ENCODE data around the gene NCKAP5L. TPM values are rescaled to one million over a fixed set of nuclear protein-coding genes. Genes with fewer than 3 reads are reported as not detected.
"Not testable (repeated sequence)": the region's sequence is repeated elsewhere in the genome, so short reads cannot be mapped to it uniquely, and the experiment has no call there.

The NCKAP5L gene
- total RNA-seq, 1 donor from 2014 or later: 34.5 TPM

GRCh38 chr12:49873361-49873934 lies 45.2 kb upstream of the NCKAP5L start:
- no peaks in the 10 kb centered on the region for H3K36me3 Mint-ChIP-seq (ENCODE audit: insufficient read depth)
- TF ChIP-seq CTCF (IDR thresholded peaks at IDR 0.05; ENCODE audit: unreplicated experiment): no peak
- peaks cover 5% of the 10 kb centered on the region for H3K4me1 Mint-ChIP-seq (ENCODE audit: low read depth)
- H3K4me3 Mint-ChIP-seq (ENCODE audit: low read depth): no peak overlapping the region
- DNase-seq (ENCODE audit: low spot score, unreplicated experiment): no peak
- no peak overlapping the region for H3K27ac Mint-ChIP-seq
- H3K9me3 Mint-ChIP-seq (ENCODE audit: low read depth): peaks cover 3% of the 10 kb centered on the region
- no peaks in the 10 kb centered on the region for H3K27me3 Mint-ChIP-seq

GRCh38 chr12:49872781-49873181 lies 44.6 kb upstream of the NCKAP5L start:
- Mint-ChIP-seq H3K36me3 (ENCODE audit: insufficient read depth) (no peaks in the 10 kb centered on the region), H3K27me3 (peaks cover 2% of the 10 kb centered on the region), H3K27ac (no peak overlapping the region), H3K9me3 (ENCODE audit: low read depth) (peaks cover under 1% of the 10 kb centered on the region), H3K4me3 (ENCODE audit: low read depth) (no peak overlapping the region), H3K4me1 (ENCODE audit: low read depth) (peaks cover 8% of the 10 kb centered on the region)
- TF ChIP-seq CTCF (IDR thresholded peaks at IDR 0.05; ENCODE audit: unreplicated experiment): no peak
- DNase-seq (ENCODE audit: low spot score, unreplicated experiment): no peak

GRCh38 chr12:49872381-49872780 lies 44.2 kb upstream of the NCKAP5L start:
- H3K36me3 Mint-ChIP-seq (ENCODE audit: insufficient read depth): no peaks in the 10 kb centered on the region
- H3K4me3 Mint-ChIP-seq (ENCODE audit: low read depth): no peak overlapping the region
- H3K27ac Mint-ChIP-seq: no peak overlapping the region
- peaks cover 11% of the 10 kb centered on the region for H3K4me1 Mint-ChIP-seq (ENCODE audit: low read depth)
- no peak for DNase-seq (ENCODE audit: low spot score, unreplicated experiment)
- no peak for TF ChIP-seq CTCF (IDR thresholded peaks at IDR 0.05; ENCODE audit: unreplicated experiment)
- peaks cover 4% of the 10 kb centered on the region for H3K27me3 Mint-ChIP-seq
- no peaks in the 10 kb centered on the region for H3K9me3 Mint-ChIP-seq (ENCODE audit: low read depth)

GRCh38 chr12:49871811-49872251 lies 43.6 kb upstream of the NCKAP5L start:
- not testable (repeated sequence) for DNase-seq (ENCODE audit: low spot score, unreplicated experiment); H3K27me3 Mint-ChIP-seq; H3K9me3 Mint-ChIP-seq (ENCODE audit: low read depth); H3K36me3 Mint-ChIP-seq (ENCODE audit: insufficient read depth); H3K4me3 Mint-ChIP-seq (ENCODE audit: low read depth); H3K27ac Mint-ChIP-seq
- peaks cover 11% of the 10 kb centered on the region for H3K4me1 Mint-ChIP-seq (ENCODE audit: low read depth)

GRCh38 chr12:49871263-49871561 lies 43.0 kb upstream of the NCKAP5L start:
- TF ChIP-seq CTCF (IDR thresholded peaks at IDR 0.05; ENCODE audit: unreplicated experiment): no peak
- H3K27me3 Mint-ChIP-seq: peaks cover 6% of the 10 kb centered on the region
- DNase-seq (ENCODE audit: low spot score, unreplicated experiment): no peak
- H3K4me3 Mint-ChIP-seq (ENCODE audit: low read depth): no peak overlapping the region
- H3K9me3 Mint-ChIP-seq (ENCODE audit: low read depth): no peaks in the 10 kb centered on the region
- no peaks in the 10 kb centered on the region for H3K36me3 Mint-ChIP-seq (ENCODE audit: insufficient read depth)
- no peak overlapping the region for H3K27ac Mint-ChIP-seq
- H3K4me1 Mint-ChIP-seq (ENCODE audit: low read depth): peaks cover 11% of the 10 kb centered on the region

- H3K4me1 Mint-ChIP-seq (ENCODE audit: low read depth): peaks cover 11% of the 10 kb centered on the region
- H3K36me3 Mint-ChIP-seq (ENCODE audit: insufficient read depth): no peaks in the 10 kb centered on the region
- TF ChIP-seq CTCF (IDR thresholded peaks at IDR 0.05; ENCODE audit: unreplicated experiment): no peak
- no peaks in the 10 kb centered on the region for H3K9me3 Mint-ChIP-seq (ENCODE audit: low read depth)
- H3K27ac Mint-ChIP-seq: no peak overlapping the region
- no peak overlapping the region for H3K4me3 Mint-ChIP-seq (ENCODE audit: low read depth)
- H3K27me3 Mint-ChIP-seq: peaks cover 9% of the 10 kb centered on the region
- no peak for DNase-seq (ENCODE audit: low spot score, unreplicated experiment)
Observed at GRCh38 chr12:49870501-49871262, 42.5 kb upstream of the NCKAP5L start.

Data from progenitor cell of endocrine pancreas (in vitro differentiated cells).